ENCODE measurements around the gene CHMP1A.

DNA sequence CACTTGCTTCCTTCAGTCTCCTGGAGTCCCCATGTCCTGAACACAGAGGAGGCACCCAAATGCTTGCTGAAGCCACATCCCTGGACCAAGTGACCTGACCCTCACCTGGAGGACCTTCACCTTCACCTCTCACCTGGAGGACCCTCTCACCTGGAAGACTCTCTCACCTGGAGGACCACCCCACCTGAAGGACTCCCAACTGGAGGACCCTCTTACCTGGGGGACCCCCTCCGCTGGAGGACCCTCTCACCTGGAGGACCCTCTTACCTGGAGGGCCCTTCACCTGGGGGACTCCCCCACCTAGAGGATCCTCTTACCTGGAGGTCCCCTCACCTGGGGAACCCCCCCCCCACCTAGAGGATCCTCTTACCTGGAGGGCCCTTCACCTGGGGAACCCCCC is 28.4 kb upstream of the CHMP1A start:
- TF ChIP-seq, protein P1, sequence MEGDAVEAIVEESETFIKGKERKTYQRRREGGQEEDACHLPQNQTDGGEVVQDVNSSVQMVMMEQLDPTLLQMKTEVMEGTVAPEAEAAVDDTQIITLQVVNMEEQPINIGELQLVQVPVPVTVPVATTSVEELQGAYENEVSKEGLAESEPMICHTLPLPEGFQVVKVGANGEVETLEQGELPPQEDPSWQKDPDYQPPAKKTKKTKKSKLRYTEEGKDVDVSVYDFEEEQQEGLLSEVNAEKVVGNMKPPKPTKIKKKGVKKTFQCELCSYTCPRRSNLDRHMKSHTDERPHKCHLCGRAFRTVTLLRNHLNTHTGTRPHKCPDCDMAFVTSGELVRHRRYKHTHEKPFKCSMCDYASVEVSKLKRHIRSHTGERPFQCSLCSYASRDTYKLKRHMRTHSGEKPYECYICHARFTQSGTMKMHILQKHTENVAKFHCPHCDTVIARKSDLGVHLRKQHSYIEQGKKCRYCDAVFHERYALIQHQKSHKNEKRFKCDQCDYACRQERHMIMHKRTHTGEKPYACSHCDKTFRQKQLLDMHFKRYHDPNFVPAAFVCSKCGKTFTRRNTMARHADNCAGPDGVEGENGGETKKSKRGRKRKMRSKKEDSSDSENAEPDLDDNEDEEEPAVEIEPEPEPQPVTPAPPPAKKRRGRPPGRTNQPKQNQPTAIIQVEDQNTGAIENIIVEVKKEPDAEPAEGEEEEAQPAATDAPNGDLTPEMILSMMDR (conservative IDR thresholded peaks at IDR 0.05; ENCODE audit: low read depth, low read length) = no peak
- no peak for TF ChIP-seq EZH2 (IDR thresholded peaks at IDR 0.05; ENCODE audit: low read length, unreplicated experiment)

All from PC-3 (cell line).